ENCODE results near the gene EXD3. TPM values are rescaled to one million over a fixed set of nuclear protein-coding genes. Genes with fewer than 3 reads are reported as not detected.

EXD3 gene
- total and polyA plus RNA-seq, 2 of the 13 experiments (the other 11 are each of a cell fraction or from before 2014, with no cell fraction given) = 2.7 to 4.8 TPM

DNA sequence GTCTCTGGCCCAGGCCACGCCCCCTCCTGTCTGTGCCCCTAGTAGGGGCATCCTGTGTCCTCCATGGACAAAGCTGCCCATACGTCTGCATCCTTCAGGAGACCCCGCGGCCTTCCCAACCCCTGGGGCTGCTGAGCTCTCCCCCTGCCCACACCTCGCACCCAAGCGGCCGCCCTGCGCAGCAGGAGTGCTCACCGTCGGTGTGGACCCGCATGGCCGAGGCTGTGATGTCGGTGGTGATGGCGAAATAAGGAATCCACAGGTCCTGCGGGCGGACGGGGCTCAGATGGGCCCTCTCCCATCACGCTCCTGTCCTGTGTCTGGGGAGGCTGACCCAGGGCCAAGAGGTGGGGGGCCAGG lies 40.9 kb upstream of the EXD3 start (continued):
- TF ChIP-seq ZNF512 (CRISPR knock-in tag; IDR thresholded peaks at IDR 0.05) = 0 out of 2 replicates have a peak, but pooled peaks have one; percentile 67
- 0 out of 2 replicates have a peak, but pooled peaks have one; percentile 11 for TF ChIP-seq ZNF446 (CRISPR knock-in tag; IDR thresholded peaks at IDR 0.05)
- TF ChIP-seq, protein P1, sequence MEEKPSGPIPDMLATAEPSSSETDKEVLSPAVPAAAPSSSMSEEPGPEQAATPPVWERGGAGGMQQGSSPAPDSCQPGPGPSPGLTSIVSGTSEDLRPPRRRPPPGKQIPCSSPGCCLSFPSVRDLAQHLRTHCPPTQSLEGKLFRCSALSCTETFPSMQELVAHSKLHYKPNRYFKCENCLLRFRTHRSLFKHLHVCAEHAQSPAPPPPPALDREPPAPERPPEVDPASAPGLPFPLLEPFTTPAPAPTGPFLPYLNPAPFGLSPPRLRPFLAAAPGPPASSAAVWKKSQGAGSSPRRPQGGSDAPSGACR (CRISPR knock-in tag; IDR thresholded peaks at IDR 0.05) = 0 out of 2 replicates have a peak, but pooled peaks have one; percentile 9
- 0 out of 2 replicates have a peak, but pooled peaks have one; percentile 44 for TF ChIP-seq ZNF784 (CRISPR knock-in tag; IDR thresholded peaks at IDR 0.05; ENCODE audit: borderline replicate concordance)
- TF ChIP-seq ZNF350 (CRISPR knock-in tag; IDR thresholded peaks at IDR 0.05; ENCODE audit: borderline replicate concordance, low read depth) = 0 out of 2 replicates have a peak, but pooled peaks have one; percentile 28

GRCh38 chr9:137462986-137463930 lies 40.3 kb upstream of the EXD3 start:
- 63% methylated on average over 8 of the region's 30 CpGs for WGBS (ENCODE audit: low lambda C conversion rate)
- H2AFZ ChIP-seq (ENCODE audit: low read length) = no peak overlapping the region
- in situ Hi-C loops (cut with HindIII; ENCODE audit: extremely low pct_ligation_motif_present, low pct_unique_long_range_greater_than_20kb) = no loop called here
- ATAC-seq = peak; percentile 53
- peak; percentile 45 for DNase-seq (ENCODE audit: low spot score)
- H3K36me3 ChIP-seq (replicated peaks in 1 of 2; ENCODE audit: control insufficient read depth in 1 of 2, insufficient read depth in 2 of 2, low read length in 2 of 2) = no peaks in the 10 kb centered on the region
- H3K9ac ChIP-seq (ENCODE audit: insufficient read depth, low read depth, low read length) = peak overlapping the region; percentile 42
- FAIRE-seq = peak; percentile 66
- H3K27ac ChIP-seq (ENCODE audit: extremely low read length, insufficient read depth, low read length) = peak overlapping the region; percentile 58
- peak overlapping the region; percentile 66 for H3K4me2 ChIP-seq (ENCODE audit: low read depth, low read length)
- no peaks in the 10 kb centered on the region for H3K9me3 ChIP-seq (ENCODE audit: low read length)
- H3K27me3 ChIP-seq (ENCODE audit: control insufficient read depth in 1 of 2, insufficient read depth in 2 of 2, low read length in 2 of 2) = no peaks in the 10 kb centered on the region; a peak in 1 of 5 replicates
- H4K20me1 ChIP-seq (ENCODE audit: insufficient read depth, low read length) = peaks cover under 1% of the 10 kb centered on the region; the same call in 1 of the 2 replicates
- POLR2A ChIA-PET = interaction anchor here (1.3 kb wide), 1 partner anchor 9 kb away, joined by 4 read pairs; no protein-coding TSS in a partner anchor
- peak overlapping the region in 2 of 3 experiments; percentile 23 to 51; a peak in 3 of 6 replicates for H3K4me3 ChIP-seq (replicated peaks in 1 of 3; ENCODE audit: insufficient read depth in 1 of 3, low read depth in 2 of 3, low read length in 3 of 3)
- CTCF ChIA-PET (ENCODE audit: low intra/inter-chr PET ratio, low total read pairs) = no interaction called here
- peaks cover 6% of the 10 kb centered on the region for H3K79me2 ChIP-seq (ENCODE audit: insufficient read depth, low read length)
- peaks cover 63% of the 10 kb centered on the region for H3K4me1 ChIP-seq (ENCODE audit: insufficient read depth, low read length)
- BruUV-seq (replicated peaks) = no TSS peak
- intact Hi-C loops (cut with micrococcal nuclease; ENCODE audit: unreplicated experiment) = no loop called here
- peak; percentile 44; the same call in 1 of the 2 replicates for TF ChIP-seq ZNF563 (CRISPR knock-in tag; IDR thresholded peaks at IDR 0.05)
- peak; percentile 63; the same call in 1 of the 2 replicates for TF ChIP-seq ZSCAN21 (CRISPR knock-in tag; IDR thresholded peaks at IDR 0.05; ENCODE audit: borderline replicate concordance)
- TF ChIP-seq, protein P2, sequence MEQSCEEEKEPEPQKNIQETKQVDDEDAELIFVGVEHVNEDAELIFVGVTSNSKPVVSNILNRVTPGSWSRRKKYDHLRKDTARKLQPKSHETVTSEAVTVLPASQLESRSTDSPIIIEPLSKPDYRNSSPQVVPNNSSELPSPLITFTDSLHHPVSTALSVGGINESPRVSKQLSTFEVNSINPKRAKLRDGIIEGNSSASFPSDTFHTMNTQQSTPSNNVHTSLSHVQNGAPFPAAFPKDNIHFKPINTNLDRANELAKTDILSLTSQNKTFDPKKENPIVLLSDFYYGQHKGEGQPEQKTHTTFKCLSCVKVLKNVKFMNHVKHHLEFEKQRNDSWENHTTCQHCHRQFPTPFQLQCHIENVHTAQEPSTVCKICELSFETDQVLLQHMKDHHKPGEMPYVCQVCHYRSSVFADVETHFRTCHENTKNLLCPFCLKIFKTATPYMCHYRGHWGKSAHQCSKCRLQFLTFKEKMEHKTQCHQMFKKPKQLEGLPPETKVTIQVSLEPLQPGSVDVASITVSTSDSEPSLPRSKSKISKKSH (CRISPR knock-in tag; IDR thresholded peaks at IDR 0.05; ENCODE audit: borderline replicate concordance) = peak; percentile 66
- 0 out of 2 replicates have a peak, but pooled peaks have one; percentile 81 for TF ChIP-seq ZNF33A (CRISPR knock-in tag; IDR thresholded peaks at IDR 0.05; ENCODE audit: borderline replicate concordance)
- TF ChIP-seq ZNF205 (CRISPR knock-in tag; IDR thresholded peaks at IDR 0.05) = peak; percentile 31; the same call in 1 of the 2 replicates
- TF ChIP-seq POGZ (CRISPR knock-in tag; IDR thresholded peaks at IDR 0.05) = peak; percentile 46; the same call in 1 of the 2 replicates
- TF ChIP-seq, protein P3, sequence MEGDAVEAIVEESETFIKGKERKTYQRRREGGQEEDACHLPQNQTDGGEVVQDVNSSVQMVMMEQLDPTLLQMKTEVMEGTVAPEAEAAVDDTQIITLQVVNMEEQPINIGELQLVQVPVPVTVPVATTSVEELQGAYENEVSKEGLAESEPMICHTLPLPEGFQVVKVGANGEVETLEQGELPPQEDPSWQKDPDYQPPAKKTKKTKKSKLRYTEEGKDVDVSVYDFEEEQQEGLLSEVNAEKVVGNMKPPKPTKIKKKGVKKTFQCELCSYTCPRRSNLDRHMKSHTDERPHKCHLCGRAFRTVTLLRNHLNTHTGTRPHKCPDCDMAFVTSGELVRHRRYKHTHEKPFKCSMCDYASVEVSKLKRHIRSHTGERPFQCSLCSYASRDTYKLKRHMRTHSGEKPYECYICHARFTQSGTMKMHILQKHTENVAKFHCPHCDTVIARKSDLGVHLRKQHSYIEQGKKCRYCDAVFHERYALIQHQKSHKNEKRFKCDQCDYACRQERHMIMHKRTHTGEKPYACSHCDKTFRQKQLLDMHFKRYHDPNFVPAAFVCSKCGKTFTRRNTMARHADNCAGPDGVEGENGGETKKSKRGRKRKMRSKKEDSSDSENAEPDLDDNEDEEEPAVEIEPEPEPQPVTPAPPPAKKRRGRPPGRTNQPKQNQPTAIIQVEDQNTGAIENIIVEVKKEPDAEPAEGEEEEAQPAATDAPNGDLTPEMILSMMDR (CRISPR knock-in tag; IDR thresholded peaks at IDR 0.05) = peak; percentile 43
- peak; percentile 64 for TF ChIP-seq SALL1 (CRISPR knock-in tag; IDR thresholded peaks at IDR 0.05)
